Posterior vena cava (tissue), 2 donors: ENCODE results near the gene DYSF. TPM values are rescaled to one million over a fixed set of nuclear protein-coding genes. Genes with fewer than 3 reads are reported as not detected.
"Not testable (repeated sequence)": the region's sequence is repeated elsewhere in the genome, so short reads cannot be mapped to it uniquely, and the experiment has no call there.

Experiments used
- DNase-seq: peaks from one replicate; pipeline ENCODE4 v3.0.0-alpha.2; 2020; ENCODE audit warnings: low spot score
- intact Hi-C, 2 donors: fragments of 100-400 bp; cut with DNase I; formaldehyde crosslinking; loops; one replicate each; pipeline versions ENCODE4 v1.14.1 to v1.14.2; 2022 to 2023
- long read RNA-seq, 2 donors: library from polyadenylated mRNA; unstranded; transcript quantifications; one replicate each; pipeline ENCODE4 v2.0.0, GENCODE V29; 2020 to 2021
- total RNA-seq, 2 donors: library from RNA; stranded (reverse); fragmentation: NEBNext Ultra II Directional; extraction: Animal tissue kit (Norgen Biotek cat#: 25700); gene quantifications; one replicate each; pipeline ENCODE4 v1.2.1, GENCODE V29; 2021
- donor health status: DM: yes; HTN: yes; CAD: no.
- donor health status: DM: yes; HTN: yes; CAD: no.

The DYSF gene
- total RNA-seq: 10 to 100 TPM; 42.1 to 46.8 TPM
- long read RNA-seq, donor 1, full-length matches to known transcripts: 1 of 15 reads
- long read RNA-seq, donor 1, partial matches to known transcripts: 14 of 15 reads
- long read RNA-seq, donor 1, other reads (novel, unspliced or antisense): 0 of 15 reads
- long read RNA-seq, donor 2, partial matches to known transcripts: 23 of 28 reads
- long read RNA-seq, donor 2, other reads (novel, unspliced or antisense): 5 of 28 reads

DNA sequence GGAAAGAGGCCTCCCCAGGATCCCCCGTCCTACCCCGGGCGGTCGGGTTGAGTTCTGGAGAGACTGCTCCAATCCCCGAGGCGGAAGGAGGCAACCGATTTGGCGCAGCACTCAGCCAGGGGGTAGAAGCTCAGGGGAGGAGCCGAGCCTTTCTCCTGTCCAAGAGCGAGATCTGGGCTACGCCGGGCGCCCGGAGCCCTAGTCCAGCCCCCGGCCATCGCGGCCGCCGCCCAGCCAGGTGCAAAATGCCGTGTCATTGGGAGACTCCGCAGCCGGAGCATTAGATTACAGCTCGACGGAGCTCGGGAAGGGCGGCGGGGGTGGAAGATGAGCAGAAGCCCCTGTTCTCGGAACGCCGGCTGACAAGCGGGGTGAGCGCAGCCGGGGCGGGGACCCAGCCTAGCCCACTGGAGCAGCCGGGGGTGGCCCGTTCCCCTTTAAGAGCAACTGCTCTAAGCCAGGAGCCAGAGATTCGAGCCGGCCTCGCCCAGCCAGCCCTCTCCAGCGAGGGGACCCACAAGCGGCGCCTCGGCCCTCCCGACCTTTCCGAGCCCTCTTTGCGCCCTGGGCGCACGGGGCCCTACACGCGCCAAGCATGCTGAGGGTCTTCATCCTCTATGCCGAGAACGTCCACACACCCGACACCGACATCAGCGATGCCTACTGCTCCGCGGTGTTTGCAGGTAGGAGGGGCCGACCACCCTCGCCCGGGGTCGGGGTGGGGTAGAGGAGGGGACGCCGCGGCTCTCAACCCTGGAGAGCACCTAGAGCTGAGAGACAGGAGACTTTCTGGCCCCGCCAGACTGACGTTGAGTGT lies at the start of gene DYSF:
Gene DYSF, plus strand, starts transcription at position 158 of the 817 bp plus-strand sequence.
- intact Hi-C loops: no loop called here
- peak; percentile 90 for DNase-seq

DNA sequence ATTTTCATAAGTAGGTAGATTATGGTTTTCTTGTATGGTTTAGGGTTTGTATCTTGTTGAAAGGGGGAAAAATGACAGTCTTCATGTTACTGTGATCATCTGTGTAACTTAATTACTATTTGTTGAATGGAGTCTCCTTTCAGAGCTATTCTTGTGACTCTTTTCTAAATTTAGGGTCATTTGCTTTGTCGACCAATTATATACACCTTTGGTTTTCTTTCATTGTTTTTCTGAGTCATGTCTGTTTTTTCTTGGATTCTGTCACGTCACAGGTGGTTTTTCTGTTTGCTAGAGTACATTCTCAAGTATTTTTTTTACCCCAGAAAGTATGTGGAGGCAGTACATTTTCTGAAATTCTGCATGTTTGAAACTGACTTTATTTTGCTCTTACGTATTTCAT lies 43.8 kb upstream of the DYSF start:
- no peak for DNase-seq
- intact Hi-C loops: no loop called here

DNA sequence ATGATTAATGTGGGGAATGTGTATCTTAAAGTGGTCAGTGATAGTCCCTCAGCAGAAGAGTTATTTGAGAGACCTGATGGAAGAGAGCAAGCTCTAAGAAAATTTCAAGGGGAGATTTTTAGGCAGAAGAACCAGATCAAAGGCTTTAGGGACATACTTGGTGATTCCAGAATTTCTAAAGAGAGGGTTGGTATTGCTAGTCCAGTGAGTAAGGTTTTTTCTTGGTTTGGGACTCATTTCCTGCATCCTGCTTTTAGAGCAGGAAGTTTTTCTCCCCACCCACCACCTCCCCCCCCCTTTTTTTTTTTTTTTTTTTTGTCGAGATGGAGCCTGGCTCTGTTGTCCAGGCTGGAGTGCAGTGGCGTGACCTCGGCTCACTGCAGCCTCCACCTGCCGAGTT lies 42.7 kb upstream of the DYSF start:
- intact Hi-C loops: no loop called here
- DNase-seq: no peak

DNA sequence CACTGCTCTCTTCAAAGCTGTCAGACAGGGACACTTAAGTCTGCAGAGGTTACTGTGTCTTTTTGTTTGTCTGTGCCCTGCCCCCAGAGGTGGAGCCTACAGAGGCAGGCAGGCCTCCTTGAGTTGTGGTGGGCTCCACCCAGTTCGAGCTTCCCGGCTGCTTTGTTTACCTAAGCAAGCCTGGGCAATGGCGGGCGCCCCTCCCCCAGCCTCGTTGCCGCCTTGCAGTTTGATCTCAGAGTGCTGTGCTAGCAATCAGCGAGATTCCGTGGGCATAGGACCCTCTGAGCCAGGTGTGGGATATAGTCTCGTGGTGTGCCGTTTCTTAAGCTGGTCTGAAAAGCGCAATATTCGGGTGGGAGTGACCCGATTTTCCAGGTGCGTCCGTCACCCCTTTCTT lies 36.5 kb upstream of the DYSF start:
- DNase-seq, intact Hi-C loops: not testable (repeated sequence)

DNA sequence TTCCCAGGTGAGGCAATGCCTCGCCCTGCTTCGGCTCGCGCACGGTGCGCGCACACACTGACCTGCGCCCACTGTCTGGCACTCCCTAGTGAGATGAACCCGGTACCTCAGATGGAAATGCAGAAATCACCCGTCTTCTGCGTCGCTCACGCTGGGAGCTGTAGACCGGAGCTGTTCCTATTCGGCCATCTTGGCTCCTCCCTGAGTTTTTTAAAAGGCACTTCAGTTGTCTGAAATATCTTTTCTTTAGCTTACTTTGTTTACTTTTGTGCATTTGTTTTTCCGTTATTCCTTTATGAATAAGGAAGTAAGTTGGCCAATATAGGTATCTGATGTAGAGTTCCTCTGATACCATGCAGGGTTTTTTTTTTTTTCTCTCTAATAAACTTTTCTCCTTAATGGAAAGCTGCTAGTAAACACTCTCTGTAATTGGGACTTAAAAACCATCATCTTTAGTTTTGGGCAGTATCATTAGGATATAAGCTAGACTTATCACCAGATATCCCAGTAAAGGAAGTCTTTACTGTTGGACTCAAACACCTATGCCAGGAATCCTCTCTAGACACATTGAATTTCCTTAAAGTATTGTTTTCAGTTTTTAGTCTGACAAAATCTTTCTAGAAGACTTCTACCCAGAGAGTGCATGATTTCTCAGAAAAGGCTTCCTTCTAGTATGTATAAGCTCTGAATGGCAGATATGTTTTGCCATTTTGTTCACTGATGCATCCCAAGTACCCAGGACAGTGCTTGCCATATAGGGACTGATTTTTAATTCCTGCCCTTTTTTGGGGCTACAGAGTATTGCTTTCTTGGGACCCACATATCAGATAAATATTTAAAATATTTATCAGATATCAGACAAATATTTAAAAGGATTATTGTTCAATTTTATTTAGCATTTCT lies 35.8 kb upstream of the DYSF start:
- intact Hi-C loops: no loop called here

DNA sequence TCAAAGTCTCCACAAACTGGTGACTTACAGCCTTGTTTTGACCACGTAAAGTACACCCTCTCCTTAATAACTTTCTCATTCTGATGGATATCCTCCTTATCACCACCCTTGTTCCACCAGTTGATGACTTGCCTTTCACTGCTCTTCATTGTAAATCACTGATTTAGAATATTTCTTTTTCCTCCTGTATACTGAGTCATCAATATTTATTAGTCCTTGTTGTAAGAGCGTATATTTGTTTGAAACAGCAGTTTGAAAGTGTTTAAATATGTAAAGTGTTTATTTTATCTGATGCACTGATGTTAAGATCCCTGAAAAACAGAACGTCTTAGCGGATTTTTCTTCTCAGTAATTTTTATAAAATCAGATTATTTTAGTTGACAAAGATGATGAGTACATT lies 34.2 kb upstream of the DYSF start:
- intact Hi-C loops: no loop called here
- no peak for DNase-seq

More for the DNA sequence above, 35.8 kb upstream of the DYSF start:
- DNase-seq: no peak

DNA sequence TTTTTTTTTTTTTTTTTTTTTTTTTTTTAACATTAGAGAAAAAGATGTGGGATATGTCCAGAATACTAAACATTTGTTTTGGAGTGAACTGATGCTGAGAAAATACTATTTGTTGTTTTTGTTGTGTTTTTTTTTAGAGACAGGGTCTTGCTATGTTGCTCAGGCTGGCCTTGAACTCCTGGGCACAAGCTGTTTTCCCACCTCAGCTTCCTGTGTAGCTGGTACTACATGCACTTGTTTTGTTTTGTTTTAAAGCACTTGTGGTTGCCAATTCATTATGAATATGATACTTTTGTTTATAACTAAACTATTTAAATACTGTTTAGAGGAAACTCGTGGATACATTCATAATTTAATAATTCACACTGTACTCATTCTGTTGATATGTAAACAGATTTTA lies 33.4 kb upstream of the DYSF start:
- intact Hi-C loops: no loop called here
- DNase-seq: no peak

DNA sequence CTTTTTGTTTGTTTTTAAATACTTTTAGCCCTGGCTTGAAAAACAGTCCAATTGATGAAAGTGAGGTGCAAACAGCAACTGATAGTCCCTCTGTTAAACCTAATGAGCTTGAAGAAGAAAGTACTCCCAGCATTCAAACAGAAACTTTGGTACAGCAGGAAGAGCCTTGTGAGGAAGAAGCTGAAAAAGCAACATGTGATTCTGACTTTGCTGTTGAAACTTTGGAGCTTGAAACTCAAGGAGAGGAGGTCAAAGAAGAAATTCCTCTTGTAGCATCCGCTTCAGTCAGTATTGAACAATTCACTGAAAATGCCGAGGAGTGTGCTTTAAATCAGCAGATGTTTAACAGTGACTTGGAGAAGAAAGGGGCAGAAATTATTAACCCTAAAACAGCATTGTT lies 30.6 kb upstream of the DYSF start:
- DNase-seq: no peak
- intact Hi-C loops: no loop called here

DNA sequence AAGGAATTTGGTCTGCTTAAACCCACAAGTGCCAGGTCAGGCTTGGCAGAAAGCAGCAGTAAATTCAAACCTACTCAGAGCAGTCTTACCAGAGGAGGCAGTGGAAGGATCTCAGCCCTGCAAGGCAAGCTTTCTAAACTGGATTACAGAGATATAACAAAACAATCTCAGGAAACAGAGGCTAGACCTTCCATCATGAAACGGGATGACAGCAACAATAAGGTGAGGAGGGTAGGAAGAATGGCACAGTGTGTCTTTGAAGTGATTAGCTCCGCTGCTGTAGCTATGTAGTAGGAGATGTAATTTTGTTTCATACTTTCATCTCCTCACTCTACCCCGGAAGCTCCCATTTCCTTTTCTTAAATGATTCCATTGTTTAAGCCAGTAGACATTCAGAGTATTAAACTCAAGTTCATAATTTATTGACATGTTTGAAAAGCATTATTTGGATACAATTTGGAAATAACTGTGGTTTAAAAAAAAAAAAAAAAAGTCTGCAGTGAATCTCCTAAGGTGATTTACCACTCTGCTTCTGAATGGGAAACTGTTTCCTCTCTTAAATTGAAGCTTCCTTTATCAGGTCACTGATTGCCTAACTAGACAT lies 29.4 kb upstream of the DYSF start:
- intact Hi-C loops: no loop called here

DNA sequence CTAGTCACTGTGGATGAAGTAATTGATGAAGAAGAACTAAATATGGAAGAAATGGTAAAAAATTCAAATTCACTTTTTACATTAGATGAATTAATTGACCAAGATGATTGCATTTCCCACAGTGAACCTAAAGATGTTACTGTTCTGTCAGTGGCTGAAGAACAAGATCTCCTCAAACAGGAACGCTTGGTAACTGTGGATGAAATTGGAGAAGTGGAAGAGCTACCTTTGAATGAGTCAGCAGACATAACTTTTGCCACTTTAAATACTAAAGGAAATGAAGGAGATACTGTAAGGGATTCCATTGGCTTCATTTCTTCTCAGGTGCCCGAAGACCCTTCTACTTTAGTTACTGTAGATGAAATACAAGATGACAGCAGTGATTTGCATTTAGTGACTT lies 26.6 kb upstream of the DYSF start:
- intact Hi-C loops: no loop called here
- DNase-seq: no peak

More for the DNA sequence above, 29.4 kb upstream of the DYSF start:
- DNase-seq: no peak

DNA sequence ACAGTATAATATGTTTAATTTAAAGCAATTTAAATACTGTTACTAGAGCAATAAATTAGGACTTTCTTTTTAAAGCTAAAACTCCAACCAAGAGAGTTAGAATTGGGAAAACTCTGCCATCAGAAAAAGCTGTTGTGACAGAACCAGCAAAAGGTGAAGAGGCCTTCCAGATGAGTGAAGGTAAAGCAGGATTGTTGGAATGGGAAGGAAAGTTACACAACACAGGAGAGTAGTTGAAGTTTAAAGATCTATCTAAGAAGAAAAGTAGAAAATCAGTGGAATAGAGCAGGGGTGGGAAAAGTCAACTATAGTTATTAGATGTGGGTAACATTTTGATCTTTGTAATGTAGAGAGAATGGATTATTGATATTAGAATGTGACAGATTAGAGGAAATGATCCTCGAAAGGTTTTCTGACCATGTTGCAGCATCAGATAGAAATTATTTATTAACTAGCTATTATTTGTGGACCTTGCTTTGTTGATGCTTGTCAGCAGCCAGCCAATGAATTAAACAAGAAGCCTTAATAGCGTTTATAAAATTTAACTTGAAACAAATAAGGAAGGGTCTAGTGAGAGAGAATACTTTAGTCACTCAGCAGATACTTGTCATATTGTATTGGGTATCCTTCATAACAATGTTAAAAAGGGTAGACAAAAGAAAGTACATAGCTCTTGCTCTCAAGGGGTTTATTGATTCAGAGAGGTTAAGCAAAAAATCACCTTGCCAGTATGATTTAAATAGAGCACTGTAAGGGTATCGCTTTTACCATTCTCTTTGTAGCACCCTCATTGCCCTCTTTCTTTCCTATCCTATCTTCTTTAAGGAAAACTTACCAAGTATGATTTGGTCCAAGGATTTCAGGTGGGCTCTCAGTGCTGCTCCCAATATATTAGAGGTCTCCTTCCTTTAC lies 24.6 kb upstream of the DYSF start:
- intact Hi-C loops: no loop called here
- no peak for DNase-seq

DNA sequence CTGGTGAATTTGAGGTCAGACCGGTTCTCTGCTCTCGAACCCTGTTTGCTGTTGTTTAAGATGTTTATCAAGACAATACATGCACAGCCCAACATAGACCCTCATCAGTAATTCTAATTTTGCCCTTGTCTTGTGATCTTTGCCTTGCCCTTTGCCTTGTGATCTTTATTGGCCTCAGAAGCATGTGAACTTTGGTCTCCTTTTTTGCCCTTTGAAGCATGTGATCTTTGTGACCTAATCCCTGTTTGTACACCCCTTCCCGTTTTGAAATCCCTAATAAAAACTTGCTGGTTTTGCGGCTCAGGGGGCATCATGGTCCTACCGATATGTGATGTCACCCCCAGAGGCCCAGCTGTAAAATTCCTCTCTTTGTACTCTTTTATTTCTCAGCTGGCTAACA lies 8.2 kb upstream of the DYSF start:
- intact Hi-C loops, DNase-seq: not testable (repeated sequence)

DNA sequence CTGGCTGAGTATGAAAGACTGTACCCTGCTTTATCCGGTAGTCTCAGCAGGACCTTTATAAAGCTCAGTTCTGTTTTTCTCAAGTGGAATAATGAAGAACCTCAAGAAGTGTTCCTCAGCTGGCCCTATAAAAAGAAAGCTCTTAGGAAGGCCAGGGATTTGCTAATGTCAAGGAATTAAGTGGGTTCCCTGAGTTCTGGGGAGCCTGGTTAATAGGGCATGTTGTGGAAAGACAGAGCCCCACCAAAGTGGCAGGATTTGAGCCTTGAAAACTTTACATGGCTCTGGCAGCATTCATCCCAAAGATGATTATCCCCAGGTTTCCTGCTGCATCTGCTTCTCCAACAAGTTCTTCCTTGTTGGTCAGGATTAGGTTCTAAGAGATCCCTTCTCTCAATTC lies 6.9 kb upstream of the DYSF start:
- no peak for DNase-seq

DNA sequence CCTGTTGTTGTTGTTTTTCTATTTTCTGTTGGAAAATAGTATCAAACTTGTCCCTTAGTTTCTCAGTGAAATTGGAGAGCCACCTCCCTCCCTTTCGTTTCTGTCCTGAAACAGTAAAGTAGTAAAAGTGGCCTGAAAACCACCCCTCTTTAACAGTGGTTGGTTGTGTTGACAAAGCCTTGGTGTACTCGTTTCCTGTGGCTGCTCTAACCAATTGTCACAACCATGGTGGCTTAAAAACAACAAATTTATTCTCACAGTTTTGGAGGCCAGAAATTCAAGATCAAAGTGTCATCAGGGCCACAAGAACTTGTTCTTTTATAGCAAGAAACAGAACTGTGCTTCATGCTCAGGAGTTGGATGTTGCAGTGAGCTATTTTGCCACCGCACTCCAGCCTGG lies 4.0 kb upstream of the DYSF start:
- DNase-seq: no peak
- intact Hi-C loops: no loop called here

More for the DNA sequence above, 6.9 kb upstream of the DYSF start:
- intact Hi-C loops: no loop called here

DNA sequence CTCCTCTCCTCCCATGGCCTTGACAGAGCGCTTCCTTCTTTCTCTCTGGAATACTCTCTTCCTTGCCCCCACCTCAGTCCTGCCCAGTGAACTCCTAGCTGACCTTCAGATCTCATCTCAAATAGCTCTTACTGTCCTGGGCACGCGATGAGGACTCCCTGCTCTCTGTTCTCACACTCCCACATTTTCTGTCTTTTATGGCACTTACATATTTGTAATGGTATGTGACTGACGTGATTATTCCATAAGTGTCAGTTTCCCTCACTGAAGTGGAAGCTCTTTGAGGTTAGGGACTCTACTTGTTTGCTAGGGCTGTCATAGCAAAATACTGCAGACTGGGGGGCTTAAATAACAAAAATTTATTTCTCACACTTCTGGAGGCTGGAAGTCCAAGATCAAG lies 1.7 kb upstream of the DYSF start:
- intact Hi-C loops: no loop called here
- no peak for DNase-seq

DNA sequence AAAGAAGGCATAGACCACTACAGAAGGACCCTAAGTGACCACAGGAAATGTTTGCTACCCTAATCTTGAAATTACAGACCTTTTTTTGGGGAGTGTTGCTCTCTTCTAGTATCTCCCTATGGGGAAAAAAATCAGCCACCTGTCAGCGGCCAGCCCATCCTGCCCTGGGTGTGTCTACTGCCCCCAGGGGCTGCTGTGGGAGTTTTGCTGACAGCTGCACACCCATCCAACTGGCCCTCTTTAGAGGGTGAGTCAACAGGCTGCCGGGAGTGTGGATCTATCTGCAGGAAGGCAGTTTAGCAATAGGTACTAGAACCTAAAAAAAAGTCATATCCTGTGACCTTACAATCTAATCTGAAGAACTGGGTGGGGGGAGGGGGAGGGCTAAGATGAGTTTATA lies 796 bp upstream of the DYSF start:
- intact Hi-C loops: no loop called here
- no peak for DNase-seq

DNA sequence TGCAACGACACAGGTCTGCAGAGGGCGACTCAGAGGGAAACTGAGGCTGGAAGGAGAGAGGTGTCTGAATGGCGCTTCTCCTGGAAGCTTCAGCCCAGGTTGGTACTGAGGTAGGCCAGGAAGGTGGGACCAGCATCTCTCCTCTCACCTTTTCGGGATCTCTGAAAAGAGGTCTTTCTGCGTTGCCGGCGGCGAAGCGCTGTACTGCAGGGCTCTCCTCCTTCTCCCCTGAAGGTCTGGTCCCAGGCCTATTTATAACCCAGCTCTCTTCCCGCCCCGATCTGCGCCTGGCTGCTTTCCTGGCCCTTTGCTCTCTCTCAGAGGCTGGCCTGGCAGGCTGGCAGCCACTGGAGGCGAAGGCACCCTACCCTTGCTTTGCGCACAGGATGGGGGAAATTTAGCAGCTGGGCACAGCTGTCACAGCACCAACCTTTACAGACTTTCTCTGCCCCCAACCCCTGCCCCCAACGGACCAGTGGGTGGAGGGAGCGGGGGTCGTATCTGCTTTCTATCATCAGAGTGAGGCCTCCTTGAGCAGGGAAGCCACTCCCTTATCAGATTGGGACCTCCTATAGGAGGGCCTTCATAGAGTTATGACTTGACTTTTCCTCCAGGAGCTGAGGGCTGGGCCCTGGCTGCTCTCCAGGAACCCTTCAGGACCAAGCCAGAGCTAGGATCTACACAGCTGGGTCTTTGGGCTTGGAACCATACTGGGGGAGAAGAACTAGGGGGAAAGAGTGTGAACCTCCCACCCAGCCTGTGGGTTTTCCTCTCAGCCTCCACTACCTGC lies 1.1 kb downstream of the DYSF start:
- intact Hi-C loops: loop anchor here in 1 of 2 donors (5.0 kb wide), 1 partner anchor 48 kb away; no protein-coding TSS in a partner anchor
- DNase-seq: peak; percentile 83
